Panc1 (cell line): ENCODE measurements around the gene TBL1Y. TPM values are rescaled to one million over a fixed set of nuclear protein-coding genes. Genes with fewer than 3 reads are reported as not detected.

Experiments
- ATAC-seq: fragments of 200-7000 bp; cut with Tn5 transposase; 2 replicates; pipeline ENCODE4 v1.9.1; 2020; ENCODE audit warnings: mild to moderate bottlenecking, moderate library complexity
- BruUV-seq: library from RNA; stranded (reverse); fragments of 400-500 nt; replicated peaks from 2 replicates; lab custom pipeline; 2021; lab: Mats Ljungman, UMichigan
- CTCF ChIA-PET: fragments of 300-600 bp; sonication (Branson Sonifier 250); formaldehyde crosslinking; loops from one replicate; lab custom pipeline; 2022; ENCODE audit warnings: antibody characterized with exemption; lab: Charles Lee
- POLR2A ChIA-PET: fragments of 300-600 bp; sonication (Branson Sonifier 250); formaldehyde crosslinking; loops from one replicate; lab custom pipeline; 2022; ENCODE audit warnings: antibody characterized with exemption; lab: Charles Lee
- DNase-seq: peaks from one replicate; pipeline ENCODE4 v3.0.0-alpha.2; 2010; ENCODE audit warnings: low read depth, low spot score
- H3K27ac ChIP-seq: 2 replicates; pipeline ENCODE4 v1.5.1; 2011; ENCODE audit warnings: mild to moderate bottlenecking, low read length, inconsistent platforms
- H3K27me3 ChIP-seq: fragments of 200-500 bp; sonication (Bioruptor generic); 2 replicates; pipeline ENCODE4 v1.6.0; 2014; ENCODE audit warnings: low read length, inconsistent platforms; ENCODE audit not compliant: control insufficient read depth, insufficient read depth
- H3K36me3 ChIP-seq: fragments of 200-500 bp; sonication (Bioruptor generic); 2 replicates; pipeline ENCODE4 v1.5.1; 2014; ENCODE audit warnings: inconsistent platforms, mild to moderate bottlenecking, low read length, moderate library complexity; ENCODE audit not compliant: control insufficient read depth, insufficient read depth
- H3K4me1 ChIP-seq: 2 replicates; pipeline ENCODE4 v1.5.1; 2011; ENCODE audit warnings: inconsistent platforms, mild to moderate bottlenecking, low read length, moderate library complexity; ENCODE audit not compliant: control insufficient read depth, insufficient read depth
- H3K4me3 ChIP-seq, 2 experiments: 2 replicates each; pipeline ENCODE4 v1.5.1; 2011 to 2012; ENCODE audit warnings: low read depth in 2 of 2, low read length in 2 of 2, mild to moderate bottlenecking in 2 of 2, inconsistent platforms in 1 of 2, moderate library complexity in 1 of 2
- H3K9me3 ChIP-seq: fragments of 200-500 bp; sonication (Bioruptor generic); 2 replicates; pipeline ENCODE4 v1.5.1; 2014; ENCODE audit warnings: low read depth, mild to moderate bottlenecking, inconsistent platforms, low read length, moderate library complexity; ENCODE audit not compliant: control insufficient read depth, insufficient read depth
- CTCF ChIP-seq: fragments of 450-650 bp; IDR thresholded peaks from 2 replicates; pipeline ENCODE4 v1.5.1; 2017; ENCODE audit warnings: mild to moderate bottlenecking
- POLR2AphosphoS5 ChIP-seq: IDR thresholded peaks from 2 replicates; pipeline ENCODE4 v1.6.1; 2012; ENCODE audit warnings: mild to moderate bottlenecking, low read depth, low read length, moderate library complexity
- REST ChIP-seq, 2 experiments: IDR thresholded peaks; 2 replicates each; pipeline ENCODE4 v1.6.1; 2011 to 2012; ENCODE audit warnings: low read depth in 2 of 2, control low read depth in 1 of 2, low read length in 1 of 2, mild to moderate bottlenecking in 1 of 2, moderate library complexity in 1 of 2; ENCODE audit not compliant: insufficient read depth in 1 of 2
- SIN3A ChIP-seq: IDR thresholded peaks from 2 replicates; pipeline ENCODE4 v1.6.1; 2012; ENCODE audit warnings: low read depth, mild to moderate bottlenecking, low read length, moderate library complexity, borderline replicate concordance; ENCODE audit not compliant: insufficient read depth
- TCF7L2 ChIP-seq: IDR thresholded peaks from 2 replicates; pipeline ENCODE4 v1.6.1; 2011; ENCODE audit warnings: mild to moderate bottlenecking, low read depth, low read length, inconsistent platforms
- in situ Hi-C: cut with HindIII; loops from 2 replicates; pipeline ENCODE4 v1.10.0; 2016; ENCODE audit warnings: low sequenced_read_pairs, low pct_unique_long_range_greater_than_20kb
- intact Hi-C: fragments of 100-400 bp; cut with micrococcal nuclease; formaldehyde crosslinking; loops from one replicate; pipeline ENCODE4 v1.10.0; 2022; ENCODE audit not compliant: unreplicated experiment
- total RNA-seq: library from RNA; stranded (reverse); gene quantifications from one replicate; pipeline ENCODE4 v1.2.1, GENCODE V29; 2021; ENCODE audit not compliant: unreplicated experiment

Gene TBL1Y
- total RNA-seq, 1 experiment from 2014 or later = not detected

- ChIA-PET POLR2A (no interaction called here), CTCF (no interaction called here)
- intact Hi-C loops (no loop called here), in situ Hi-C loops (no loop called here)
- no peak for DNase-seq
- TF ChIP-seq POLR2AphosphoS5 = no peak
- no peak for TF ChIP-seq SIN3A
- TF ChIP-seq REST (IDR thresholded peaks at IDR 0.05; ENCODE audit: insufficient read depth in 1 of 2, low read depth in 2 of 2, low read length in 1 of 2) = no peak
- no peak overlapping the region for H3K27ac ChIP-seq
- no TSS peak for BruUV-seq
- no peaks in the 10 kb centered on the region for H3K9me3 ChIP-seq
- no peaks in the 10 kb centered on the region for H3K36me3 ChIP-seq
- no peak for ATAC-seq
- no peaks in the 10 kb centered on the region for H3K4me1 ChIP-seq
- no peaks in the 10 kb centered on the region for H3K27me3 ChIP-seq
- H3K4me3 ChIP-seq = no peak overlapping the region
These were observed 1.4 kb upstream of the TBL1Y start for GRCh38 chrY:6909118-6909521.

- Histone ChIP-seq H3K36me3 (no peaks in the 10 kb centered on the region), H3K4me1 (no peaks in the 10 kb centered on the region), H3K9me3 (no peaks in the 10 kb centered on the region), H3K27me3 (no peaks in the 10 kb centered on the region), H3K27ac (no peak overlapping the region), H3K4me3 (no peak overlapping the region)
- intact Hi-C loops (no loop called here), in situ Hi-C loops (no loop called here)
- TF ChIP-seq SIN3A (no peak), TCF7L2 (no peak), REST (IDR thresholded peaks at IDR 0.05; ENCODE audit: insufficient read depth in 1 of 2, low read depth in 2 of 2, low read length in 1 of 2) (no peak), CTCF (no peak), POLR2AphosphoS5 (no peak)
- DNase-seq (no peak), ATAC-seq (no peak)
- ChIA-PET CTCF (no interaction called here), POLR2A (no interaction called here)
- BruUV-seq = no TSS peak
These were observed 641 bp upstream of the TBL1Y start for GRCh38 chrY:6909856-6910255.
